Suppressor macrophage treated with lipopolysaccharide for 4 hours (primary cell): ENCODE results near the gene OR52A1.

ENCODE experiments used
- DNase-seq: peaks from one replicate; pipeline ENCODE4 v3.0.0-alpha.2; 2020

OR52A1 gene

GRCh38 chr11:5131584-5132335 is 22.8 kb downstream of the OR52A1 start:
- DNase-seq = no peak

- no peak for DNase-seq
These were observed 25.1 kb downstream of the OR52A1 start for GRCh38 chr11:5129457-5129877.

GRCh38 chr11:5124891-5125620 is 29.5 kb downstream of the OR52A1 start:
- no peak for DNase-seq

GRCh38 chr11:5123802-5124521 is 30.6 kb downstream of the OR52A1 start:
- peak; percentile 70 for DNase-seq

- DNase-seq = no peak
These were observed 35.7 kb downstream of the OR52A1 start for GRCh38 chr11:5118893-5119292.

GRCh38 chr11:5117588-5117987 is 37.0 kb downstream of the OR52A1 start:
- no peak for DNase-seq

- no peak for DNase-seq
These were observed 39.2 kb downstream of the OR52A1 start for GRCh38 chr11:5115339-5115738.

GRCh38 chr11:5107285-5107684 is 47.3 kb downstream of the OR52A1 start:
- DNase-seq = no peak

- DNase-seq = no peak
These were observed 51.5 kb downstream of the OR52A1 start for GRCh38 chr11:5103066-5103465.

- DNase-seq = no peak
These were observed 52.3 kb downstream of the OR52A1 start for GRCh38 chr11:5102246-5102645.

- no peak for DNase-seq
These were observed 58.5 kb downstream of the OR52A1 start for GRCh38 chr11:5096011-5096410.
